Hepatocyte (in vitro differentiated cells): Measurements from ENCODE around the gene KRTAP21-3. TPM values are rescaled to one million over a fixed set of nuclear protein-coding genes. Genes with fewer than 3 reads are reported as not detected.
"Not testable (repeated sequence)": the region's sequence is repeated elsewhere in the genome, so short reads cannot be mapped to it uniquely, and the experiment has no call there.

ENCODE experiments used
- DNase-seq: peaks from one replicate; pipeline ENCODE4 v3.0.0-alpha.2; 2016; ENCODE audit warnings: low spot score
- H2AFZ ChIP-seq: fragments of 200-600 bp; sonication (generic); 2 replicates; pipeline ENCODE4 v1.6.0; 2016; ENCODE audit warnings: antibody characterized with exemption, mild to moderate bottlenecking
- H3K27ac ChIP-seq: fragments of 200-600 bp; sonication (generic); 2 replicates; pipeline ENCODE4 v1.5.1; 2016; ENCODE audit warnings: mild to moderate bottlenecking
- H3K27me3 ChIP-seq: fragments of 200-600 bp; sonication (generic); 2 replicates; pipeline ENCODE4 v1.6.1; 2016
- H3K36me3 ChIP-seq: fragments of 200-600 bp; sonication (generic); replicated peaks from 2 replicates; pipeline ENCODE4 v1.5.1; 2016; ENCODE audit warnings: low read depth; ENCODE audit not compliant: insufficient read depth
- H3K4me1 ChIP-seq: fragments of 200-600 bp; sonication (generic); 2 replicates; pipeline ENCODE4 v1.5.1; 2016; ENCODE audit warnings: mild to moderate bottlenecking, moderate library complexity; ENCODE audit not compliant: insufficient read depth
- H3K4me2 ChIP-seq: fragments of 200-600 bp; sonication (generic); 2 replicates; pipeline ENCODE4 v1.6.0; 2016
- H3K4me3 ChIP-seq: fragments of 200-600 bp; sonication (generic); 2 replicates; pipeline ENCODE4 v1.5.1; 2016; ENCODE audit warnings: mild to moderate bottlenecking
- H3K79me2 ChIP-seq: fragments of 200-600 bp; sonication (generic); 2 replicates; pipeline ENCODE4 v1.6.0; 2017; ENCODE audit warnings: mild to moderate bottlenecking
- H3K9me2 ChIP-seq: fragments of 200-600 bp; sonication (generic); replicated peaks from 2 replicates; pipeline ENCODE4 v1.6.0; 2017; ENCODE audit warnings: mild to moderate bottlenecking; ENCODE audit not compliant: insufficient read depth
- H3K9me3 ChIP-seq: fragments of 200-600 bp; sonication (generic); 2 replicates; pipeline ENCODE4 v1.5.1; 2016; ENCODE audit warnings: low read depth, mild to moderate bottlenecking
- H4K20me1 ChIP-seq: fragments of 200-600 bp; sonication (generic); 2 replicates; pipeline ENCODE4 v1.6.0; 2016; ENCODE audit warnings: mild to moderate bottlenecking; ENCODE audit not compliant: insufficient read depth, poor library complexity, severe bottlenecking
- CTCF ChIP-seq: fragments of 200-600 bp; sonication (generic); IDR thresholded peaks from 2 replicates; pipeline ENCODE4 v1.5.1; 2016; ENCODE audit warnings: antibody characterized with exemption, mild to moderate bottlenecking; ENCODE audit not compliant: poor library complexity
- EZH2 ChIP-seq: fragments of 200-600 bp; sonication (generic); IDR thresholded peaks from 2 replicates; pipeline ENCODE4 v1.6.1; 2016; ENCODE audit warnings: antibody characterized with exemption, mild to moderate bottlenecking, borderline replicate concordance
- EZH2phosphoT487 ChIP-seq: fragments of 200-600 bp; sonication (generic); IDR thresholded peaks from one replicate; pipeline ENCODE4 v1.6.1; 2018; ENCODE audit warnings: antibody characterized with exemption, mild to moderate bottlenecking, low read depth, moderate library complexity; ENCODE audit not compliant: unreplicated experiment, severe bottlenecking
- WGBS: methylation state at CpG from one replicate; pipeline ENCODE4 v1.1.6; 2016; ENCODE audit warnings: low lambda C conversion rate; ENCODE audit errors: missing lambda C conversion rate; 5-methylcytosine and 5-hydroxymethylcytosine counted together
- polyA plus RNA-seq: library from polyadenylated mRNA; unstranded; fragments of >200 nt; fragmentation: Nextera tagmentation; extraction: Ambion mirVana; gene quantifications from 2 replicates; pipeline ENCODE4 v1.2.1, GENCODE V29; 2016
- total RNA-seq: library from RNA; depleted of rRNA; stranded (reverse); fragments of >200 nt; gene quantifications from 2 replicates; pipeline ENCODE4 v1.2.3, GENCODE V29; 2014

The KRTAP21-3 gene
- total RNA-seq, result not detected in 2 replicates
- not detected in 2 replicates for polyA plus RNA-seq

- H2AFZ ChIP-seq, result no peak within 1 kb of the TSS
- DNase-seq, result peak; percentile 3
- no peaks in the 10 kb centered on the region for H3K27me3 ChIP-seq
- H4K20me1 ChIP-seq, result no peaks in the 10 kb centered on the region
- no peaks in the 10 kb centered on the region for H3K9me2 ChIP-seq
- 85% methylated on average over 3 of the region's 3 CpGs for WGBS
- no peaks in the 10 kb centered on the region for H3K36me3 ChIP-seq
- no peak for TF ChIP-seq CTCF
- no peak for TF ChIP-seq EZH2
- no peak for TF ChIP-seq EZH2phosphoT487
- H3K4me3 ChIP-seq, result no peak within 1 kb of the TSS
- no peaks in the 10 kb centered on the region for H3K4me1 ChIP-seq
- H3K9me3 ChIP-seq, result no peaks in the 10 kb centered on the region
- no peak within 1 kb of the TSS for H3K27ac ChIP-seq
- no peaks in the 10 kb centered on the region for H3K79me2 ChIP-seq
- H3K4me2 ChIP-seq, result no peak within 1 kb of the TSS
Measured at GRCh38 chr21:30718239-30718909, at the start of gene KRTAP21-3. Gene KRTAP21-3, minus strand, starts transcription at chr21:30718777. Its CDS starts 18 bp downstream, at chr21:30718759.

GRCh38 chr21:30760776-30761175 lies 42.2 kb upstream of the KRTAP21-3 start:
- no peaks in the 10 kb centered on the region for H3K9me3 ChIP-seq
- H3K9me2 ChIP-seq, result no peaks in the 10 kb centered on the region
- H3K4me3 ChIP-seq, result no peak overlapping the region
- no peaks in the 10 kb centered on the region for H3K4me1 ChIP-seq
- DNase-seq, result no peak
- no peak overlapping the region for H3K4me2 ChIP-seq
- H3K36me3 ChIP-seq, result no peaks in the 10 kb centered on the region
- 76% methylated on average over 2 of the region's 2 CpGs for WGBS
- TF ChIP-seq CTCF, result no peak
- TF ChIP-seq EZH2phosphoT487, result no peak
- TF ChIP-seq EZH2, result no peak
- H3K79me2 ChIP-seq, result no peaks in the 10 kb centered on the region
- no peaks in the 10 kb centered on the region for H4K20me1 ChIP-seq
- H3K27me3 ChIP-seq, result no peaks in the 10 kb centered on the region
- no peak overlapping the region for H3K27ac ChIP-seq
- H2AFZ ChIP-seq, result no peak overlapping the region

GRCh38 chr21:30758306-30758705 lies 39.7 kb upstream of the KRTAP21-3 start:
- TF ChIP-seq CTCF (no peak), EZH2 (no peak), EZH2phosphoT487 (no peak)
- H3K4me1 ChIP-seq, result no peaks in the 10 kb centered on the region
- 77% methylated on average over 2 of the region's 2 CpGs for WGBS

GRCh38 chr21:30755328-30755727 lies 36.8 kb upstream of the KRTAP21-3 start, which contains the start of gene KRTAP21-1:
Gene KRTAP21-1, minus strand, starts transcription at chr21:30755428. Its CDS starts 50 bp downstream, at chr21:30755378.
- WGBS, result 87% methylated on average over 2 of the region's 2 CpGs
- H3K4me1 ChIP-seq, DNase-seq: not testable (repeated sequence)

More at GRCh38 chr21:30758306-30758705, 39.7 kb upstream of the KRTAP21-3 start:
- H3K27ac ChIP-seq, result no peak overlapping the region
- H3K27me3 ChIP-seq, result no peaks in the 10 kb centered on the region
- H3K9me2 ChIP-seq, result no peaks in the 10 kb centered on the region
- no peak overlapping the region for H3K4me3 ChIP-seq
- no peak for DNase-seq
- H4K20me1 ChIP-seq, result no peaks in the 10 kb centered on the region
- no peaks in the 10 kb centered on the region for H3K9me3 ChIP-seq
- no peaks in the 10 kb centered on the region for H3K36me3 ChIP-seq
- H3K4me2 ChIP-seq, result no peak overlapping the region
- no peak overlapping the region for H2AFZ ChIP-seq
- no peaks in the 10 kb centered on the region for H3K79me2 ChIP-seq

More at GRCh38 chr21:30755328-30755727, 36.8 kb upstream of the KRTAP21-3 start, which contains the start of gene KRTAP21-1:
- H3K4me2 ChIP-seq, H3K27me3 ChIP-seq, H3K27ac ChIP-seq, H4K20me1 ChIP-seq, H3K79me2 ChIP-seq, H3K4me3 ChIP-seq, H3K36me3 ChIP-seq, H3K9me3 ChIP-seq, H2AFZ ChIP-seq, H3K9me2 ChIP-seq: not testable (repeated sequence)
